Measurements from ENCODE around the gene RHO.

DNA sequence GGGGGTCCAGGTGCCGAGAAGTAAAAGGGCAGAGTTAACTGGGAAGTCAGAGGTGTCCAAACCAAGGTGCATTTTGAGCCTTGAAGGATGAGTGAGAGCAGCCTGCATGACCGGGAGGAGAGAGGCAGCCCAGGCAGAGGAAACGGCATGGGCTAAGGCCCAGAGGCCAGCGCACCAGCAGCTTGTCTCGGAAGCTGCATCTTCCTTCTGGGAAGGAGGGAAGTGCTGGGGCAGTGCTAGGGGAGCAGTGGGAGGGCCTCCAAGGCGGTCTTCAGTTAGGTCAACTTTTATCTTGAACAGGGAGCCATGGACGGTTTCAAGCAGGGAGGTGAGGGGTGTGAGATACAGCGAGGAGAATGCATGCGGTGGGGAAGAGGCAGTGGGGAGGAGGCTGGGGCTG, 15.6 kb downstream of the RHO start:
- TF ChIP-seq JUND (IDR thresholded peaks at IDR 0.05) (no peak), POLR2A (IDR thresholded peaks at IDR 0.05; ENCODE audit: borderline replicate concordance, extremely low read depth, insufficient read depth, insufficient read length) (no peak), POLR2AphosphoS5 (IDR thresholded peaks at IDR 0.05; ENCODE audit: low read depth, low read length) (no peak), EZH2phosphoT487 (IDR thresholded peaks at IDR 0.05; ENCODE audit: borderline replicate concordance) (no peak), EZH2 (IDR thresholded peaks at IDR 0.05) (no peak), EGR1 (IDR thresholded peaks at IDR 0.05; ENCODE audit: low read depth) (no peak), SP1 (IDR thresholded peaks at IDR 0.05; ENCODE audit: low read depth) (no peak), YY1 (IDR thresholded peaks at IDR 0.05; ENCODE audit: extremely low read depth, insufficient replicate concordance, low read depth, low read length) (no peak), SIN3A (IDR thresholded peaks at IDR 0.05; ENCODE audit: low read depth) (no peak), FOSL1 (IDR thresholded peaks at IDR 0.05; ENCODE audit: low read depth) (no peak)
- TF ChIP-seq, protein P1, sequence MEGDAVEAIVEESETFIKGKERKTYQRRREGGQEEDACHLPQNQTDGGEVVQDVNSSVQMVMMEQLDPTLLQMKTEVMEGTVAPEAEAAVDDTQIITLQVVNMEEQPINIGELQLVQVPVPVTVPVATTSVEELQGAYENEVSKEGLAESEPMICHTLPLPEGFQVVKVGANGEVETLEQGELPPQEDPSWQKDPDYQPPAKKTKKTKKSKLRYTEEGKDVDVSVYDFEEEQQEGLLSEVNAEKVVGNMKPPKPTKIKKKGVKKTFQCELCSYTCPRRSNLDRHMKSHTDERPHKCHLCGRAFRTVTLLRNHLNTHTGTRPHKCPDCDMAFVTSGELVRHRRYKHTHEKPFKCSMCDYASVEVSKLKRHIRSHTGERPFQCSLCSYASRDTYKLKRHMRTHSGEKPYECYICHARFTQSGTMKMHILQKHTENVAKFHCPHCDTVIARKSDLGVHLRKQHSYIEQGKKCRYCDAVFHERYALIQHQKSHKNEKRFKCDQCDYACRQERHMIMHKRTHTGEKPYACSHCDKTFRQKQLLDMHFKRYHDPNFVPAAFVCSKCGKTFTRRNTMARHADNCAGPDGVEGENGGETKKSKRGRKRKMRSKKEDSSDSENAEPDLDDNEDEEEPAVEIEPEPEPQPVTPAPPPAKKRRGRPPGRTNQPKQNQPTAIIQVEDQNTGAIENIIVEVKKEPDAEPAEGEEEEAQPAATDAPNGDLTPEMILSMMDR (IDR thresholded peaks at IDR 0.05 in 2 of 3, conservative IDR thresholded peaks at IDR 0.05 in 1 of 3; ENCODE audit: borderline replicate concordance in 1 of 3, insufficient read depth in 1 of 3, low read depth in 2 of 3, low read length in 2 of 3) = no peak
- TF ChIP-seq, protein P2, sequence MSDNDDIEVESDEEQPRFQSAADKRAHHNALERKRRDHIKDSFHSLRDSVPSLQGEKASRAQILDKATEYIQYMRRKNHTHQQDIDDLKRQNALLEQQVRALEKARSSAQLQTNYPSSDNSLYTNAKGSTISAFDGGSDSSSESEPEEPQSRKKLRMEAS (IDR thresholded peaks at IDR 0.05) = no peak
- TF ChIP-seq, protein P3, sequence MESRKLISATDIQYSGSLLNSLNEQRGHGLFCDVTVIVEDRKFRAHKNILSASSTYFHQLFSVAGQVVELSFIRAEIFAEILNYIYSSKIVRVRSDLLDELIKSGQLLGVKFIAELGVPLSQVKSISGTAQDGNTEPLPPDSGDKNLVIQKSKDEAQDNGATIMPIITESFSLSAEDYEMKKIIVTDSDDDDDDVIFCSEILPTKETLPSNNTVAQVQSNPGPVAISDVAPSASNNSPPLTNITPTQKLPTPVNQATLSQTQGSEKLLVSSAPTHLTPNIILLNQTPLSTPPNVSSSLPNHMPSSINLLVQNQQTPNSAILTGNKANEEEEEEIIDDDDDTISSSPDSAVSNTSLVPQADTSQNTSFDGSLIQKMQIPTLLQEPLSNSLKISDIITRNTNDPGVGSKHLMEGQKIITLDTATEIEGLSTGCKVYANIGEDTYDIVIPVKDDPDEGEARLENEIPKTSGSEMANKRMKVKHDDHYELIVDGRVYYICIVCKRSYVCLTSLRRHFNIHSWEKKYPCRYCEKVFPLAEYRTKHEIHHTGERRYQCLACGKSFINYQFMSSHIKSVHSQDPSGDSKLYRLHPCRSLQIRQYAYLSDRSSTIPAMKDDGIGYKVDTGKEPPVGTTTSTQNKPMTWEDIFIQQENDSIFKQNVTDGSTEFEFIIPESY (IDR thresholded peaks at IDR 0.05; ENCODE audit: extremely low read depth, insufficient replicate concordance, low read length) = no peak
- TF ChIP-seq, protein P4, sequence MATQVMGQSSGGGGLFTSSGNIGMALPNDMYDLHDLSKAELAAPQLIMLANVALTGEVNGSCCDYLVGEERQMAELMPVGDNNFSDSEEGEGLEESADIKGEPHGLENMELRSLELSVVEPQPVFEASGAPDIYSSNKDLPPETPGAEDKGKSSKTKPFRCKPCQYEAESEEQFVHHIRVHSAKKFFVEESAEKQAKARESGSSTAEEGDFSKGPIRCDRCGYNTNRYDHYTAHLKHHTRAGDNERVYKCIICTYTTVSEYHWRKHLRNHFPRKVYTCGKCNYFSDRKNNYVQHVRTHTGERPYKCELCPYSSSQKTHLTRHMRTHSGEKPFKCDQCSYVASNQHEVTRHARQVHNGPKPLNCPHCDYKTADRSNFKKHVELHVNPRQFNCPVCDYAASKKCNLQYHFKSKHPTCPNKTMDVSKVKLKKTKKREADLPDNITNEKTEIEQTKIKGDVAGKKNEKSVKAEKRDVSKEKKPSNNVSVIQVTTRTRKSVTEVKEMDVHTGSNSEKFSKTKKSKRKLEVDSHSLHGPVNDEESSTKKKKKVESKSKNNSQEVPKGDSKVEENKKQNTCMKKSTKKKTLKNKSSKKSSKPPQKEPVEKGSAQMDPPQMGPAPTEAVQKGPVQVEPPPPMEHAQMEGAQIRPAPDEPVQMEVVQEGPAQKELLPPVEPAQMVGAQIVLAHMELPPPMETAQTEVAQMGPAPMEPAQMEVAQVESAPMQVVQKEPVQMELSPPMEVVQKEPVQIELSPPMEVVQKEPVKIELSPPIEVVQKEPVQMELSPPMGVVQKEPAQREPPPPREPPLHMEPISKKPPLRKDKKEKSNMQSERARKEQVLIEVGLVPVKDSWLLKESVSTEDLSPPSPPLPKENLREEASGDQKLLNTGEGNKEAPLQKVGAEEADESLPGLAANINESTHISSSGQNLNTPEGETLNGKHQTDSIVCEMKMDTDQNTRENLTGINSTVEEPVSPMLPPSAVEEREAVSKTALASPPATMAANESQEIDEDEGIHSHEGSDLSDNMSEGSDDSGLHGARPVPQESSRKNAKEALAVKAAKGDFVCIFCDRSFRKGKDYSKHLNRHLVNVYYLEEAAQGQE (IDR thresholded peaks at IDR 0.05; ENCODE audit: low read depth) = no peak

Measured in HCT116 (cell line).